GM12878 (cell line): ENCODE results near the gene CMC1. TPM values are rescaled to one million over a fixed set of nuclear protein-coding genes. Genes with fewer than 3 reads are reported as not detected.

Experiments used
- ATAC-seq: fragments of 200-7000 bp; cut with Tn5 transposase; 3 replicates; pipeline ENCODE4 v1.9.1; 2020; ENCODE audit warnings: mild to moderate bottlenecking, moderate library complexity
- BruUV-seq: library from RNA; stranded (reverse); fragments of 400-500 nt; replicated peaks from 2 replicates; lab custom pipeline; 2021; lab: Mats Ljungman, UMichigan
- CTCF ChIA-PET: fragments of 300-600 bp; sonication (Branson Sonifier 250); formaldehyde crosslinking; extraction: SDS; loops from one replicate; lab custom pipeline; 2021; ENCODE audit warnings: inconsistent platforms; lab: Yijun Ruan, JAX
- POLR2A ChIA-PET: fragments of 350-600 bp; formaldehyde crosslinking; extraction: SDS; loops from one replicate; lab custom pipeline; 2021; ENCODE audit warnings: inconsistent platforms; lab: Charles Lee
- RAD21 ChIA-PET: fragments of 300-600 bp; sonication (Branson Sonifier 250); formaldehyde crosslinking; loops from one replicate; lab custom pipeline; 2023; ENCODE audit warnings: antibody characterized with exemption; ENCODE audit not compliant: unreplicated experiment; lab: Charles Lee
- SMC1A ChIA-PET: fragments of 300-600 bp; sonication (Branson Sonifier 250); formaldehyde crosslinking; loops from one replicate; lab custom pipeline; 2023; ENCODE audit not compliant: unreplicated experiment, uncharacterized antibody; lab: Charles Lee
- DNase-seq: peaks from one replicate; pipeline ENCODE4 v3.0.0-alpha.2; 2011; ENCODE audit warnings: low read depth, low spot score
- FAIRE-seq: peaks from 3 replicates; lab custom pipeline; 2011; peaks lifted over from hg19 to GRCh38; lab: Jason Lieb, UNC
- H2AFZ ChIP-seq: 2 replicates; pipeline ENCODE4 v1.6.0; 2011; ENCODE audit warnings: low read depth, low read length, control low read depth; ENCODE audit not compliant: control insufficient read depth
- H3K27ac ChIP-seq: 2 replicates; pipeline ENCODE4 v1.5.1; 2011; ENCODE audit warnings: control low read depth; ENCODE audit not compliant: control insufficient read depth, insufficient read depth
- H3K27me3 ChIP-seq, 2 experiments: replicated peaks in 1 of 2; 2 replicates each; pipeline versions ENCODE4 v1.6.0 to v1.6.1; 2011; ENCODE audit warnings: low read length in 1 of 2; ENCODE audit not compliant: control insufficient read depth in 2 of 2, insufficient read depth in 2 of 2
- H3K36me3 ChIP-seq, 2 experiments: 2 replicates each; pipeline ENCODE4 v1.5.1; 2011; ENCODE audit warnings: low read length in 1 of 2; ENCODE audit not compliant: control insufficient read depth in 2 of 2, insufficient read depth in 2 of 2
- H3K4me1 ChIP-seq: 2 replicates; pipeline ENCODE4 v1.6.1; 2011; ENCODE audit warnings: mild to moderate bottlenecking, low read length, moderate library complexity, mixed read lengths; ENCODE audit not compliant: control insufficient read depth, insufficient read depth
- H3K4me2 ChIP-seq: 2 replicates; pipeline ENCODE4 v1.6.0; 2011; ENCODE audit warnings: control low read depth; ENCODE audit not compliant: control insufficient read depth, insufficient read depth
- H3K4me3 ChIP-seq: fragments of 200-600 bp; sonication (generic); 2 replicates; pipeline ENCODE4 v1.5.1; 2016
- H3K79me2 ChIP-seq: 2 replicates; pipeline ENCODE4 v1.6.0; 2011; ENCODE audit warnings: low read length; ENCODE audit not compliant: control insufficient read depth, insufficient read depth
- H3K9ac ChIP-seq: 2 replicates; pipeline ENCODE4 v1.8.0; 2011; ENCODE audit warnings: low read length, control low read depth, mixed read lengths; ENCODE audit not compliant: control insufficient read depth, insufficient read depth
- H3K9me3 ChIP-seq: replicated peaks from 3 replicates; pipeline ENCODE4 v1.5.1; 2011; ENCODE audit warnings: mild to moderate bottlenecking, low read length; ENCODE audit not compliant: control insufficient read depth, insufficient read depth
- H4K20me1 ChIP-seq: 2 replicates; pipeline ENCODE4 v1.6.0; 2011; ENCODE audit not compliant: control insufficient read depth, insufficient read depth
- CTCF ChIP-seq, 3 experiments: IDR thresholded peaks in 2 of 3; conservative IDR thresholded peaks in 1 of 3; 2 replicates each; pipeline ENCODE4 v1.5.1; 2011; ENCODE audit warnings: low read depth in 3 of 3, low read length in 3 of 3, mild to moderate bottlenecking in 3 of 3, control low read depth in 2 of 3, moderate library complexity in 2 of 3, inconsistent platforms in 1 of 3, mixed read lengths in 1 of 3; ENCODE audit not compliant: control insufficient read depth in 2 of 3, insufficient read depth in 1 of 3; ENCODE audit errors: extremely low read depth in 1 of 3
- HDGF ChIP-seq: fragments of 450-650 bp; IDR thresholded peaks from 2 replicates; pipeline ENCODE4 v1.6.1; 2016; ENCODE audit warnings: antibody characterized with exemption
- POLR2AphosphoS2 ChIP-seq: IDR thresholded peaks from 2 replicates; pipeline ENCODE4 v1.6.1; 2011; ENCODE audit warnings: low read depth, mild to moderate bottlenecking, low read length, improper control_type of control experiment, moderate library complexity
- in situ Hi-C: fragments of 300-500 bp; cut with MboI; formaldehyde crosslinking; loops from 9 replicates; pipeline ENCODE4 v1.14.3; 2018; ENCODE audit warnings: mixed read lengths
- intact Hi-C: fragments of 100-400 bp; cut with micrococcal nuclease; formaldehyde crosslinking; loops from one replicate; pipeline ENCODE4 v1.14.2; 2022; ENCODE audit not compliant: unreplicated experiment
- polyA plus RNA-seq, 11 experiments: library from polyadenylated mRNA; depleted of rRNA in 4 of 11; unstranded in 6 of 11; stranded (reverse) in 5 of 11; fragments of >200 nt; fragmentation: Nextera tagmentation in 4 of 11; fragmentation: Illumina TruSeq in 1 of 11; extraction: Ambion mirVana in 4 of 11; extraction: Trizol in 1 of 11; gene quantifications; 1 replicate in 1 of 11; 2 replicates in 10 of 11; pipeline versions ENCODE4 v1.2.1 to v1.2.3, GENCODE V29; 2011 to 2016; ENCODE audit warnings: inconsistent platforms in 2 of 11, missing spikeins in 2 of 11, low read depth in 1 of 11
- total RNA-seq, 4 experiments: library from RNA; depleted of rRNA in 3 of 4; stranded (reverse); fragments of >200 nt in 3 of 4; fragmentation: Illumina TruSeq in 1 of 4; extraction: Trizol in 1 of 4; gene quantifications; 2 replicates each; pipeline versions ENCODE4 v1.2.1 to v1.2.3, GENCODE V29; 2013 to 2021

Gene CMC1
- total and polyA plus RNA-seq, 10 of the 15 experiments (the other 5 are each of a cell fraction or from before 2014, with no cell fraction given) = 12.3 to 118 (median 29.3) TPM

- TF ChIP-seq CTCF (IDR thresholded peaks at IDR 0.05 in 2 of 3, conservative IDR thresholded peaks at IDR 0.05 in 1 of 3; ENCODE audit: control insufficient read depth in 2 of 3, extremely low read depth in 1 of 3, insufficient read depth in 1 of 3, low read depth in 3 of 3, low read length in 3 of 3) (no peak), HDGF (no peak)
Measured at GRCh38 chr3:28337230-28337629, 95.8 kb downstream of the CMC1 start (continued).

DNA sequence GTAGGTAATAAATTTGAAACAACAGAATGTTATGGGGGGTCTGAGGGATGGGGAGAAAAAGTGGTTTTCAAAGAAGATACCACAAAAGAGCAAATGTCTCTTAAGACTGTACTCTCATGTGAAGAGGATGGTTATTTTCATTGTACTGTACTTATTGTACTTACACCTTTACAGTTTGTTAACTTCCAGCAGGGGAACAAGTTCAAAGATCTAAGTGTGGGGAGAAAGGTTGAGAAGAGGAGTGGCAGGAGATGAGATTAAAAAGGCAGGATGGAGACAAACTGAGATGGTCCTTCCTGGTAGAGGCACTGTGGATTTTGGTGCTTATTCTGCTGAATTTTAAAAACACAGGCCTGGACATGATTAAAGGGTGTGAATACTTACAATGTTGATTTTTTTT lies 101.7 kb downstream of the CMC1 start:
- H3K27ac ChIP-seq = no peak overlapping the region
- no peaks in the 10 kb centered on the region for H4K20me1 ChIP-seq
- no TSS peak for BruUV-seq
- no peaks in the 10 kb centered on the region for H3K36me3 ChIP-seq
- no peaks in the 10 kb centered on the region for H3K9me3 ChIP-seq
- peaks cover 54% of the 10 kb centered on the region for H3K79me2 ChIP-seq
- in situ Hi-C loops = loop anchor here (10.0 to 25.0 kb wide), 2 partner anchors 858 to 1206 kb away; partner anchors contain the start of gene SLC4A7
- H2AFZ ChIP-seq = no peak overlapping the region
- ChIA-PET SMC1A (interaction anchor here (1.0 to 4.7 kb wide), 4 partner anchors 10 to 631 kb away, joined by 3 to 37 read pairs (median 16); no protein-coding TSS in a partner anchor), RAD21 (interaction anchor here (1.0 to 3.6 kb wide), 5 partner anchors 16 to 631 kb away, joined by 3 to 44 read pairs (median 5); no protein-coding TSS in a partner anchor), CTCF (interaction anchor here (1.5 to 3.6 kb wide), 4 partner anchors 7 to 634 kb away, joined by 3 to 35 read pairs (median 14); no protein-coding TSS in a partner anchor), POLR2A (interaction anchor here (0.7 kb wide), 1 partner anchor 631 kb away, joined by 5 read pairs; no protein-coding TSS in a partner anchor)
- no peak for DNase-seq
- H3K9ac ChIP-seq = no peak overlapping the region
- no peak for TF ChIP-seq POLR2AphosphoS2
- H3K4me3 ChIP-seq = no peak overlapping the region
- H3K4me1 ChIP-seq = no peaks in the 10 kb centered on the region
- H3K27me3 ChIP-seq = no peaks in the 10 kb centered on the region
- H3K4me2 ChIP-seq = peak overlapping the region; percentile 27; the same call in 1 of the 2 replicates
- no peak for FAIRE-seq
- intact Hi-C loops = loop anchor here (10.0 kb wide), 1 partner anchor 858 kb away; the partner anchor contains the start of gene SLC4A7
- ATAC-seq = peak; percentile 13
